ELF-1 (cell line): Measurements from ENCODE around the gene KRTAP5-6.

Experiments
- DNase-seq: peaks from one replicate; pipeline ENCODE4 v3.0.0-alpha.2; 2016; ENCODE audit warnings: low read depth, low spot score

Gene KRTAP5-6

DNA sequence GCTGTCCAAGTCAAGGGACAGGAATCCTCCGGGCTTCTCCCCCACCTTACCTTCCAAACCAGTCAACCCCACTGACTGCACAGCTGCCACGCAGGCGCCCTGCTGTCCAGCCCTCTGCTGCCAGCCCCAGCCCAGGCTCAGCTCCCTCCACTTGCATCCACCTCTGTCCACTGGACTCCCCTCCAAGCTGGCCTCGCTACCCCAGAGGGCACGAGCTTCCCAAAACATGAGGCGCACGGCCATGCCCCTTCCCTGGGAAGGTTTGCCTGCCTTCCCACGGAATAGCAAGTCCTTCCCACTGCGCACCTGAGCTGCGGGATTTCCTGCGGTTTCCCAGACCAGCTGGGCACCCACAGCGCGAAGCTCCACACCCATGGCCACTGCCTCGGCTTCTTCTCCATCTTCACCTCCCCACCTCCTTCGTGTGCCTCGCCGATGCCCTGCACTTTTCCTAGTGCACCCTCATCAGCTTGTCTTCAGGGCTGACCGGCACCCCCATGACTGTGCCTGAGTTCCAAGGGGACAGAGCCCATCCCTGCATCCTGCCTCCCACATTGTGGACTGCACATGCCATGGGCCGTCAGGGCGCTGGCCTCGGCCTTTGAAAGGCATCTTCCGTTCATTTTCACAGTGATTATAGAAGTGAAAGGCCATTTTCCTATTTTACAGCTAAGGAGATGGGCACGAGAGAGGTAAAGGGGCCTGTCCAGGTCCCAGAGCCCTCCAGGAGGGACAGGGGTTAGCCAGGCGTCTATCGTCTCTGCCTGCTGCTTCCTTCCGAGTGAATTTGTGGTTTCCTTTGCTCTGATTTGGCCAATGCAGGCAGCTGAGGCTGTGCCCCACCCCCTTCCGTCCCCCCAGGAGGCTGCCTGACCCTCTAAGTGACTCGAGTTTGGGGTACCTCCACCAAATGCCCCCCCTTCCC lies 37.0 kb downstream of the KRTAP5-6 start:
- no peak for DNase-seq

DNA sequence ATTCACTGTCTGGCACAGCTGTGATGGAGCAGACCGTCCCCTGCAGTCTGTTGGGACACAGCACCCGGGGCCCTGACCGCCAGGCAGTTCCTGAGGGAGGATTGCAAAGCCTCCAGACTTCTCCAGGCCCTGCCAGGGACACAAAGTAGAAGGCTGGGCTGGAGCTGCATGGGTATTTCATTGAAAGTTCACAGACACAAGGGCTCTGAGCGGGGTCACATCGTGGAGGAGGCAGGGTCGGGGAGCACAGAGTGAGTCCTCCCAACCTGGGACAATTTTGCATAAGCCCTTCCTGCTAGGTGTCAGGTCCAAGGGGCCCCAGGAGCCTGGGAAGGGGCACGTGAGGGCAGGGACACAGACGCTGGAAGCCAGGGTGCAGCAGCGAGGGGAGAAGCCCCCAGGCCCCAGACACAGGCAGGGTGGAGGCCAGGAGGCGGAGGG lies 37.7 kb downstream of the KRTAP5-6 start:
- DNase-seq = no peak

DNA sequence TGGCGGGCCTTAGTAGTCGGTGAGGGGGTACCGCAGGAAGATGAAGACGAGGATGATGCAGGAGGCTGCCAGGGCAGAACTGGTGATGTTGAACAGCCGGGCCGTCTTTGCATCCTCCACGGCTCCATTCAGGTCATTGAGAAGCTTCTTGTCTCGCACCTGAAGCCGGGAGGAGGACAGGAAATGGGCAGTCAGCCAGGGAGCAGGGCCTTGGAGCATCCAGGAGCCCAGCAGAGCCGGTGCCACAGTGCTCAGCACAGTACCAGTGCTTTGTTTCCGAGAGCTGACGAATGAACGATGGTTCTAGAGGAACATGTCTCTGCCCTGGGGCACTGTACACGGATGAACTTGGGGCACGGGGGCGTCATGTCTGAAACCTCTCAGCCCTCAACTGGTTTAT lies 38.3 kb downstream of the KRTAP5-6 start:
- DNase-seq = no peak

DNA sequence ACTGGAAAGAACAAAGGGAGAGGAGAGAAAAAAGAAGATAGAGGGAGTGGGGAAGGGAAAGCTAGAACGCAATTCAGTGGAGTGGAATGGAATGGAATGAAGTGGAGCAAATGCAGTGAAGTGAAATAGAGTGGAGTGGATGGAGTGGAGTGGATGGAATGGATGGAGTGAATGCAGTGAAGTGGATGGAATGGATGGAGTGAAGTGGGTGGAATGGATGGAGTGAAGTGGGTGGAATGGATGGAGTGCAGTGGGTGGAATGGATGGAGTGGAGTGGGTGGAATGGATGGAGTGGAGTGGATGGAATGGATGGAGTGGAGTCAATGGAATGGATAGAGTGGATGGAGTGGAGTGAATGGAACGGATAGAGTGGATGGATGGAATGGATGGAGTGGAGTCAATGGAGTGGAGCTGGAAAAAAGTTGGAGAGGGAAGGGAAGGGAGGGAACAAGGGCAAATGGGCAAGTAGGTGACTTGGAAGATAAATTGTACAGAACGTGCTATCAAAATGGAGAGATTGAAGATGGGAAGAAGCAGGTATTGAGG lies 39.5 kb downstream of the KRTAP5-6 start:
- no peak for DNase-seq

DNA sequence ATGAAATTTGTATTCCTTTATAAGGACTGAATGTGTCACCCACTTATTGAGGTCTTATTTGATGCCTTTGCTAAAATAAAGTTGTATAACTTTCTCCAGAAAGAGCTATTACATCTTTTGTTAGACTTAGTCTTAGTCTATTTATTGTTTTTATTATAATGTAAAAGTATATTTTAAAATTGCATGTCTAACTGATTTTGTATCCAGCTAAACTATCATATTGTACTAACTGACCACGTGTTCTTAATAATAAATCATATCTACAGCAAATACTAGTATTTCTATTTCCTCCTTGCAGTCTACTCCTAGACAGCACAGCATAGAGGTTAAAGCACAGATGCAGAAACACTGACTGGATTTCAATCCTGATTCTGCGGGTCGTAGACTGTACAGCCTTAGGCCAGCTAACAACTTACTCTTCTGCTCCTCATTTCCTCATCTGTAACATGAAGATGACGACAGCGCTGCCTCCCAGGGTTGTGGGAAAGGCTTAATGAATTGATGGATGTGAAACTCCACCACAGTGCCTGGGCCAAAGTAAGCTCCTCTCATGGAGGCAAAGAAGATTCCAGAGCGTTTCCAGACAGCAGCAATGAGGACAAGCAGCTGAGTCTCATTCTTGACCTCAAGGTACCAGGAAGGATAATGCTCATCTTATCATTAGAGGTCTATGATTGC lies 40.2 kb downstream of the KRTAP5-6 start:
- DNase-seq = no peak

DNA sequence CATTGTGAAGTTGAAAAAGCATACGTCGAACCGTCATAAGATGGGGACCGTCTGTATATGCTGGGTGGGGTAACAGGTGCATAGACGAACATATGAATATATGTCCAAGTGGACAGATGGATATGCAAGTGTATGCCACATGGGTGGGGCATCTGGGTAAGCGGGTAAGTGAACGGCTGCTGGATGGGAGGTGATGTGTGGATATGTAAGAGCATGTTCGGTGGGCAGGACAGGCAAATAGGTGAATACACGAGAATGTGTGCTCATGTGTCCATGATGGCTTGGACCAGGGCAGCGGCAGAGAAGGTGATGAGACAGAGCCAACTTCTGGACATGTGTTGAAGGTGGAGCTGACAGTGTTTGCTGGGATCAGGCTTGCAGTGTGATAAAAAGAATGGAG lies 41.4 kb downstream of the KRTAP5-6 start:
- DNase-seq = no peak

DNA sequence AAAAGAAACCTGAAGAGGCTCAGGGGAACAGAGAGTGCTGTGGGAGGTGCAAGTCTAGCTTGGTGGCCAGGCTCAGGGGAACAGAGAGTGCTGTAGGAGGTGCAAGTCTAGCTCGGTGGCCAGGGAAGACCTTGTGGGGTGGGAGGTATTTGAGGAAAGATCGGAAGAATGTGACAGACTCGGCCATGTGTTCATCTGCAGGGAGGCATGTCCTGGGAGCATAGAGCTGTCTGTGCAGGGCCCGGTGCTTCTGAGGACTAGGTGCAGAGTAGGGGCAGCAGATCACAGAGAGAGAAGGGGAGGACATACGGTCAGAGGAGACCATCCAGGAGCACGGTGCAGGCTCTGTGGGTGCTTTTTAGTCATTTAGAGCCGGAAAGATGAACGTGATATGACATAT lies 42.6 kb downstream of the KRTAP5-6 start:
- no peak for DNase-seq

DNA sequence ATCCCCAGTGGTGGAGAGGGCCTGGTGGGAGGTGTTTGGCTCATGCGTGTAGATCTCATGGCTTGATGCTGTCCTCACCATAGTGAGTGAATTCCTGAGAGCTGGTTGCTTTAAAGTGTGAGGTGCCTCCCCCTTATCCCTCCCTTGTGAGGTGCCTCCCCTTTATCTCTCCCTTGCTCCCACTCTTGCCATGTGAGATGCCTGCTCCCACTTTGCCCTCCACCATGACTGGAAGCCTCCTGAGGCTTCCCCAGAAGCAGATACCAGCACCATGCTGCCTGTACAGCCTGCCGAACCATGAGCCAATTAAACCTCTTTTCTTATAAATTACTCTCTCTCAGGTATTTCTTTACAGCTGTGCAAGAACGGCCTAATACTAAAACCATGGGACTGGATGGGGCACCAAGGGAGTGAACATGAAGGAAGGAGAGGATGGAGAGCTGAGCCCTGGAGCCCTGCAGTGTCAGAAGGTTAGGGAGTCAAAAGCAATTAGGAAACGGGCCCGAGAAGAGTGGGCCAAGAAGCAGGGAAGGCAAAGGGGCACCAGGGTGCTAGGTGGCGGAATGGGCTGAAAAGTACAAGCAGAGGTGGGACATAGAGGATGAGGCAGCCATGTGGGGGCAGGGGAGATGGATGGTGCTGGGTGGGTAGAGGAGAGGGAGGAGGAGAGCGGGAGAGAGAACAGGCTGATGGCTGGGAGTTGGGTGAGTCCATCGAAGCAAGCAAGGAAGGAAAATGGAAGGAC lies 44.0 kb downstream of the KRTAP5-6 start:
- DNase-seq = no peak

DNA sequence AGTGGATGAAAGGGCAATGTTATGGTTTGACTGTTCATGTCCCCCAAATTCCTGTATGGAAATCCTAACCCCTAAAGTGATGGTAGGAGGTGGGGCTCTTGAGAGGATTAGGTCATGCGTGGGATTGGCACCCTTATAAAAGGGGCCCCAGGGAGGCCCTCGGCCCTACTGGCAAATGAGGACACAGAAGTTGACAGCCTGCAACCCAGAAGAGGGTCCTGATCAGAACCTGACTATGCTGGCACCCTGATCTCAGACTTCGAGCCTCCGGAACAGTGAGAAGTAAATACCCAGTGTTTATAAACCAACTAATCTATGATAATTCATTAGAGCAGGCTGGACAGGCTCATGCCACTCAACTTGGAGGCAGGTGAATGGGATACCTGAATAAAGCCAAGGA lies 44.7 kb downstream of the KRTAP5-6 start:
- no peak for DNase-seq

DNA sequence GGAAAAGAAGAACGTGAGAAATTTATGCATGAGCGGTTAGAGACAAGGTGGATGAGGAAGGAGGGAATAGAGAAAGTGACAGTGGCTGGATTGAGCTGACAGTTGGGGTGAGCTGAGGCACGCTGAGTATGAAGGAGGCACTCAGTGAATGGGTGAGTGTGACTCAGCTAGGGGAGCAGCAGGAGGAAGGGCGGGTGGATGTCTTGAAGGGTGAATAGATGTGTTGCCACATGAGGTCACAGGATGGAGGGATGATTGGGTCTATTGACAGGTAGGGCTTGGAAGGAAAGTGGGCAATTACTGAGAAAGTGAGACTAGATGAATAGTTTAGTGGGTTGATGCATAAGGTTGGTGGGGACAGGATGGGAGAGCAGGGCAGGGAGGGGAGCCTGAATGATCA lies 45.4 kb downstream of the KRTAP5-6 start:
- no peak for DNase-seq

DNA sequence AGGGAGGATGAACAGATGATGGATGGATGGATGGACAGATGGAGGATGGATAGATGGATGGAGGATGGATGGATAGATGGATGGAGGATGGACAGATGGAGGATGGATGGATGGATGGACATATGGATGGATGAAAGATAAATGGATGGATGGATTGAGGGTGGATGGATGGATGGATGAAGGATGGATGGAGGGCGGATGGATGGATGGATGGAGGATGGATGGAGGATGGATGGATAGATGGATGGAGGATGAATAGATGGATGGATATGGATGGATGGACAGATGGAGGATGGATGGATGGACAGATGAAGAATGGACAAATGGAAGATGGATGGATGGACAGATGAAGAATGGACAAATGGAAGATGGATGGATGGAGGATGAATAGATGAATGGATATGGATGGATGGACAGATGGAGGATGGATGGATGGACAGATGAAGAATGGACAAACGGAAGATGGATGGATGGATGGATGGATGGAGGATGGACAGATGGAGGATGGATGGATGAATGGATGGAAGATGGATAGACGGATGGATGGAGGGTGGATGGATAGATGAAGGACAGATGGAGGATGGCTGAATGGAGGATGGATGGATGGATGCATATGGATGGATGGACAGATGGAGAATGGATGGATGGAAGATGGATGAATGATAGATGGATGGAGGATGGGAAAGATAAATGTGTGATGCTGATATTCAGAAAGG lies 46.0 kb downstream of the KRTAP5-6 start:
- no peak for DNase-seq

DNA sequence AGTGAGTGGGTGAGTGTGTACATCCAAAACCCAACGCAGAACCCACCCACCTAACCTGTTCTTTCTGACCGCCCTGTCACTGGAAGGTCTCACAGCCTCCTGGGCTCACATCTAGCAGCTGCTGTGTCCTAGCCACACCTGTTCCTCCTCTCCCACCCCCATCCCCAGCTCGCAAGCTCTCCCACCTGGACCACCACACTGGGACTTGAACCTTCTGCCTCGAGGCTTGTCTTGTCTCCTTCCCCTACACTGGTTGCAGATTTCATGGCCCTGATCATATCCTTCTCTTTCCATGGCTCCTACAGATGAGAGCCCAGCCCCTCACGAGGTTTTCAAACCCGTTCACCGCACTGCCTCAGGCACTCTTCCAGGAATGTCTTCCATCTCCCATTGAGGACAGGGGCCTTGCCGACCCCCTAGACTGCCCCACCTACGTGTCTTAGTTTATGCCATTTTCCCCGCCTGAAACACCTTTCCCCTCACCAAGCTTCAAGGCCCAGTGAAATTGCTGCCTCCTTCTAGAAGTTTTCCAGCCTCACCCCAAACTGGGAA lies 46.7 kb downstream of the KRTAP5-6 start:
- no peak for DNase-seq

DNA sequence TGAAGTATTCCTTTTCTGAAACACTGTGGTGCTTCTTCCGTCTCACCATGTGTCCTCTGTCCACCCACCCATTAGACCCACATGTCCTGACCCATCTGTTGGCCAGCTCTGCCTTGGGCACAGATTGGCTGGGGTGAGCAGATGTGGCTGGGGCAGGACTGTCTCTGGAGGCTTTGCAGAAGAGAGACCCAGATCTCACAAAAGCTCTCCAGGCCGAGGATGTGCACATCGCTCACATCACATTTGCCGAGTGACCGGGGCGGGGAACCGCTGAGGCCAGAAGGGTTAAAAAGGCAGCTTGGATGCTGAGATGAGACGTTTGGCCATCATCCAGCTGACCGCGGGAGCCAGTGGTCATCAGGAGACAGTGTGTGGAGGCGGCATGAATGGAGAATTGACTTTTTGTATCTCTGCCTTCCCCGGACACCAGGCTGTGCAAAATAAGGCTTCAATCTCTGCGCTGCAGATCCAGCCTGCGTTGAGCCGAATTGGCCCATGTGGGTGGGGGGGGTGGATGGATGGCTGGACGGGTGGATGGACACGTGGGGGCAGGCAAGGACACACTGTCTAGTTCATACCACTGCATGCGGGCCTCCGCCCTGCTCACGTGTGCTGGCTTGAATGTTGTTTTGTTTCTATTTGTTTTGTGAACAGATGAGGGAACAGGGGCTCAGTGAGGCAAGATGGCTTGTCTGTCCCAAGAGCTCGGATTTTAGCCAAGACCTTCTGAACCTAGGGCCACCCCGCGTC lies 47.3 kb downstream of the KRTAP5-6 start:
- DNase-seq = no peak

DNA sequence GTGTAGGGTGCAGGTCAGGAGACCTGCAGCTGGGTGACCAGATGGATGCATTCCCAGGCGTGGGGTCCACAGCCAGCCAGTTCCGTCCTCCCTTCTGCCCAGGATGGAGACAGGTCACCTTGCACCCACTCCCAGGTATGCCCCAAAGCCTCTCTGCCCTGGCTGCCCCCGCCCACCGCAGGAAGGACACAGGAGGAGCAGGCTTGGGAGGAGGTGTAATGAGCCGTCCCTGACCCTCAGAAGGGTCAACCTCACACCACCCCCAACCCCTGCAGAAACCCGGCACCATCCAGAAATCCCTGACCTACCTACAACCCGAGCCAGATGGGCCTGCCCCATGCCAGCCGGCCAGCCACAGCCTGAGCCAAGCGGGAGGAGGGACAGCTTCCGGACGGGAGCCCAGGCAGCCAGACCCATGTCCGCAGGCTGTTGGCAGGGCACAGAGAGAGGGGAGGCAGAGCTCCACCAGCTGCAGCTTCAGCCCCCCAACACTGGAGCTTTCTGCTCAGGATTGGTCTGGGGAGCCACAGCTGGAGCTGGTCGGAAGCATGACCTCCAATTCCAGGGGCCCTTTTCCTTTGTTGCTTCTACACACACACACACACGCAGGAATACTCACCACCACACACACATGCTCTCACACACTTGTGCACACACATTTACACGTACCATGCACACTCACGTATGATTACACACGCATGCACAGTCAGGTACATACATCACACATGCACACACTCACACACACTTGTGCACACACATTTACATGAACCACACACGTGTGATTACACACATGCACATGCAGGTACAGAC lies 48.1 kb downstream of the KRTAP5-6 start:
- no peak for DNase-seq

DNA sequence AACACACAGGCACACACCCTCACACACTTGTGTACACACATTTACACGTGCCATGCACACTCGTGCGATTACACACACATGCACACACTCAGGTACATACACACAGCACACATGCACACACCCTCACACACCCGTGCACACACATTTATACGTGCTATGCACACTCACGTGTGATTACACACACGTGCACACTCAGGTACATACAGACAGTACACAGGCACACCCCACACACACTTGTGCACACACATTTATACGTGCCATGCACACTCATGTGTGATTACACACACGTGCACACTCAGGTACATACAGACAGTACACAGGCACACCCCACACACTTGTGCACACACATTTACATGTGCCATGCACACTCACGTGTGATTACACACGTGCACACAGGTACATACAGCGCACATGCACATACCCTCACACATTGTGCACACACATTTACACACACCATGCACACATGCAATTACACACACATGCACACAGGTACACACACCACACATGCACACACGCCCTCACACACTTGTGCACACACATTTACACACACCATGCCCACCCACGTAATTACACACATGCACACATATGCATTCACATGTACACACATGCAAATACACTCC lies 48.8 kb downstream of the KRTAP5-6 start:
- DNase-seq = no peak

DNA sequence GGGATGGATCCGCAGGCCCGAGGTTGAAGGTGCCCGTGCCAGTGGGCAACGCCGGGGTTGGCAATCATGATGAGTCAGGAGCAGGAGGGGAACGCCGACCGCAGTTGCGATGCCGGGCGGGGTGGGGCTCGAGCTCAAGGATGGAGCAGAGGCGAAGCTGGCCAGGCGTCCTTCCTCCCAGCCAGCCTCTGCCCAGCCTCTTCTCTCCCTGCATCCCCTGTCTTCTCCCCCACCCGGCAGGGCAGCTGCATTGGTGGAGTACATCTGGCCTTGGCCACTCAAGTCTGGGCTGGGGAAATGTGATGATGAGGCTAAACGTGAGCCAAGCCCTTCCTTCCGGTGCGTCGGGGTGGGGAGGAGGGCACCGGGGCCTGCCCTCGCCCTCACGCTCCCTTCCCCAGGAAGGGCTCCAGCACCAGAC lies 49.5 kb downstream of the KRTAP5-6 start:
- no peak for DNase-seq

DNA sequence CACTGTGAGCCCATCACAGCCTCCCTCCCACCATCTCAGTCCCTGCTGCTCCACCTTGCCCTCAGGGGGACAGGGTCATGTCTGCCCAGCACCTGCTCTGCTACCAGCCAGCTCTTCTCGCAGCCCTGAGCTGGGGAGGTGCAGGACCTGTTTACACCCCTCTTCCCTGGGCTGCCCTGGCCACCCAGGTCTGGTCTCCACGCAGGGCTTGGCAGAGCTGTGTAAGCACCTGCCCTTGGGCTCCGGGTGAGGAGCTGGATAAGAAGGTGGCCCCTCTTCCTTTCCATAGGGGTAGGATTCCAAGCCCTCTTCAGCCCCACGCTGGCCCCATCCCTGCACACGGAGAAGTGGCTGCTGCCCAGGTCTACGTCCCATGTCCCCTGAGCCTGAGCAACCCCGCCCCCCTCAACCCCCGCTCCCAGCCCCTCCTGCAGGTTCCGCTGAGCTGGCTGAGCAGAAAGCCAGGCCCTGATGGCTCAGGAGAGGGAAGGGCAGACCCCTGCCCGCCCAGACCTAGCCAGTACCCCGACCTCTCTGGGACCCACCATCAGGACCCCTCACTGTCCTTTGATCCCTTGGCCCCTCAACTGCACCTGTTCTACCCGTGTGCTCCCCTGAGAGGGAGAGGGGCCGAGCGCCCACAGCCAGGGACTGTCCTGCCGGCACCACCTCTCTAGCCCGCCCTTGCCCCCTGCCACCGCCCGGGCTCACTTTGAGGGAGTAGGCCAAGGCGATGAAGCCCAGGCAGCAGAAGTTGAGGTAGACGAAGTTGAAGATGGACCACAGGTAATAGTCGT lies 50.2 kb downstream of the KRTAP5-6 start:
- DNase-seq = no peak
